NOMO-1 treated with DMSO at 0.1 percent for 48 hours (cell line): ENCODE data around the gene TANC2.
"Not testable (repeated sequence)": the region's sequence is repeated elsewhere in the genome, so short reads cannot be mapped to it uniquely, and the experiment has no call there.

Experiments
- DNase-seq: peaks from one replicate; lab custom pipeline; 2025; ENCODE audit not compliant: unreplicated experiment; lab: John Stamatoyannopoulos, UW

Gene TANC2

GRCh38 chr17:62963296-62963695 is 2.7 kb upstream of the TANC2 start:
- DNase-seq, result no peak

GRCh38 chr17:62964506-62964905 is 1.5 kb upstream of the TANC2 start:
- no peak for DNase-seq

- DNase-seq, result no peak
These were observed 805 bp upstream of the TANC2 start for GRCh38 chr17:62965174-62965685.

GRCh38 chr17:62966426-62967204 is 580 bp downstream of the TANC2 start:
- peak; percentile 22 for DNase-seq

- no peak for DNase-seq
These were observed 1.1 kb downstream of the TANC2 start for GRCh38 chr17:62967205-62967529.

- DNase-seq, result peak; percentile 96
These were observed 2.4 kb downstream of the TANC2 start for GRCh38 chr17:62968445-62968923.

- no peak for DNase-seq
These were observed 4.6 kb downstream of the TANC2 start for GRCh38 chr17:62970610-62971009.

- no peak for DNase-seq
These were observed 5.8 kb downstream of the TANC2 start for GRCh38 chr17:62971853-62972252.

GRCh38 chr17:62974788-62975187 is 8.8 kb downstream of the TANC2 start:
- DNase-seq, result no peak

GRCh38 chr17:62975206-62975605 is 9.2 kb downstream of the TANC2 start:
- DNase-seq, result no peak

GRCh38 chr17:62976643-62977231 is 10.7 kb downstream of the TANC2 start:
- not testable (repeated sequence) for DNase-seq

- no peak for DNase-seq
These were observed 14.8 kb downstream of the TANC2 start for GRCh38 chr17:62980842-62981241.

GRCh38 chr17:62981933-62982332 is 15.9 kb downstream of the TANC2 start:
- DNase-seq, result no peak

- DNase-seq, result no peak
These were observed 18.8 kb downstream of the TANC2 start for GRCh38 chr17:62984801-62985200.

GRCh38 chr17:62986549-62986948 is 20.5 kb downstream of the TANC2 start:
- DNase-seq, result no peak

- DNase-seq, result no peak
These were observed 21.1 kb downstream of the TANC2 start for GRCh38 chr17:62987136-62987535.

GRCh38 chr17:62989501-62989900 is 23.5 kb downstream of the TANC2 start:
- DNase-seq, result no peak

- DNase-seq, result peak; percentile 31
These were observed 28.9 kb downstream of the TANC2 start for GRCh38 chr17:62994931-62995330.

- DNase-seq, result peak; percentile 99
These were observed 29.4 kb downstream of the TANC2 start for GRCh38 chr17:62995377-62995885.

GRCh38 chr17:62996221-62996620 is 30.2 kb downstream of the TANC2 start:
- peak; percentile 68 for DNase-seq

- no peak for DNase-seq
These were observed 32.1 kb downstream of the TANC2 start for GRCh38 chr17:62998166-62998565.

GRCh38 chr17:62998665-62999393 is 32.8 kb downstream of the TANC2 start:
- no peak for DNase-seq
